ENCODE results near the gene EDC3.

Gene EDC3

DNA sequence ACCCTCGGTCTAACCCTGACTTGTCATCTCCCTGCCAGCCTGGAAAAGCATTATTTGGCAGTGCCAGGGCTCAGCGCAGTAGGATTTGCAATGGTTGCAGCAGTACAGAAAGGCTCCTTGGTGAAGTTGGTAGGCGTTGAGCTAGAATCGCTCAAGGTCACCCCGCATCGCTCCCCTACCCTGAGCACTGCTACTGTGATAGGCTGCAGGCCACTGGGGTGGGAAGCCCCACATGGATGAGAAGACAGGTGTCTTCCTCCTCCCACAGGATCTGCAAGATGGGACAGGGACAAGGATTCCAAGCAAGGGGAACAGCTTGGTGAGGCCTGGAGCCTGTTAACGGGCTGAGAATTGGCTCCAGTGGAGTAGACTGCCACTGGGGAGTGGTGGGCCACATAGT, 69.5 kb downstream of the EDC3 start:
- no peak overlapping the region for H3K4me3 ChIP-seq (replicated peaks; ENCODE audit: low read depth, low read length)
- TF ChIP-seq CTCF (IDR thresholded peaks at IDR 0.05; ENCODE audit: low read length, missing control alignments): no peak
- no peak for DNase-seq (ENCODE audit: low read depth)

GRCh38 chr15:74625693-74626092, 70.1 kb downstream of the EDC3 start:
- no peak for TF ChIP-seq CTCF (IDR thresholded peaks at IDR 0.05; ENCODE audit: low read length, missing control alignments)
- H3K4me3 ChIP-seq (replicated peaks; ENCODE audit: low read depth, low read length): no peak overlapping the region
- DNase-seq (ENCODE audit: low read depth): no peak

GRCh38 chr15:74624020-74624602, 71.7 kb downstream of the EDC3 start:
- no peak for DNase-seq (ENCODE audit: low read depth)
- TF ChIP-seq CTCF (IDR thresholded peaks at IDR 0.05; ENCODE audit: low read length, missing control alignments): no peak

GRCh38 chr15:74622758-74623157, 73.1 kb downstream of the EDC3 start:
- TF ChIP-seq CTCF (IDR thresholded peaks at IDR 0.05; ENCODE audit: low read length, missing control alignments): no peak
- H3K4me3 ChIP-seq (replicated peaks; ENCODE audit: low read depth, low read length): no peak overlapping the region
- DNase-seq (ENCODE audit: low read depth): no peak

More at GRCh38 chr15:74624020-74624602, 71.7 kb downstream of the EDC3 start:
- no peak overlapping the region for H3K4me3 ChIP-seq (replicated peaks; ENCODE audit: low read depth, low read length)

DNA sequence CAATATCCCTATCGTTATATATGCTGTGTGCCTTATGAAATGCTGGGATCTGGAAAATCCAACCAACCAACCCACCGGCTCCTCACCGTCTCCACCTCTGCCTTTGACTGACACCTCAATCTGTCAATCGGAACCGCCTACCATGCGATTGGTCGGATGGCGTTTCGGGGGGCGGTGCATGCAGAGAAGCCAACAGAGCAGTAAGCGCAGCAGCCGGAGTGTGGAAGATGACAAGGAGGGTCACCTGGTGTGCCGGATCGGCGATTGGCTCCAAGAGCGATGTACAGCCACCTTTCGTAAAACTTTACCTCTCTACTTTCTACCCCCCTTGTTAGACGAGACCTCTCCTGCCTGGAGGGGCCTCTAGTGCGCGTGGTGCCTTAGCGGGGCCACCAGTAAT, 73.9 kb downstream of the EDC3 start:
- TF ChIP-seq CTCF (IDR thresholded peaks at IDR 0.05; ENCODE audit: low read length, missing control alignments): no peak
- no peak for DNase-seq (ENCODE audit: low read depth)
- H3K4me3 ChIP-seq (replicated peaks; ENCODE audit: low read depth, low read length): no peak overlapping the region

DNA sequence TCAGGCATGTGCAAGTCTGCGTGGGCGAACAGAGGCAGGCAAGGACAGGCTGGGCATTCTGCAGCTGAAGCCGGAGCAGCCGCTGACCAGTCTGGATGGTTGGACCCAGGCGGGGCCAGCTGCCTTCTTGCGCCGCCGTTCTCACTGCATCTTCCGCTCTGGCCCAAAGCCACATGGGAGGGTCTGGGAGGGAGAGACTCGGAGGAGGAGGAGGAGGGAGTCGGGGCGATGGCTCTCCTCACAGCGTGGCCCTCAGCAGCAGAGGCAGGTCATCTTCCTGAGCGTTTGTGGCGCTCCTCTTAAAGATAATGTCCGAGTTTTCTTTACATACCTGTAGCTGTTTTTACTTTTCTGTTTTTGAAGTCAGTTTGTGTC, 74.3 kb downstream of the EDC3 start:
- no peak for TF ChIP-seq CTCF (IDR thresholded peaks at IDR 0.05; ENCODE audit: low read length, missing control alignments)
- DNase-seq (ENCODE audit: low read depth): no peak
- no peak overlapping the region for H3K4me3 ChIP-seq (replicated peaks; ENCODE audit: low read depth, low read length)

Measured in fibroblast of pulmonary artery (primary cell).